NCI-H1048 (cell line): ENCODE measurements around the gene DHRS3.

Experiments used
- DNase-seq: peaks from one replicate; lab custom pipeline; 2025; lab: John Stamatoyannopoulos, UW

The DHRS3 gene

DNA sequence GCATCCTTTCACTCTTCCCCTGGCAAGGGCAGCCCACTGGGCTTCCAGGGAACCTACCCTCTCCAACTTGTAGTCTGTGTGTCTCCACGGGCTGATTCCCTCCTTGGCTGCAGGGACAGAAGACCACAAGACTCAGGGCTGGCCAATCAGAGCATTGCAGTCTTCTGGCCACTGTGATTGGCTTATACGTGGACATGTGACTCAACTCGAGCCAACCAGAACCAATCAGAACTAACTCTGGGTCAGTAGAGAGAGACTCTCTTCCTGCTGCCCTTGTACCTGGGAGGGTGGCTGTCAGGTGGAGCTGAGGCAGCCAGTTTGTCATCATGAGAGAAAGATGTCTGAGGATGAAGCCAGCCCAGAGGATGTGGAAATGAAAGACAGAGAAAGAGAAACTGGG is 64.0 kb downstream of the DHRS3 start:
- DNase-seq: no peak

DNA sequence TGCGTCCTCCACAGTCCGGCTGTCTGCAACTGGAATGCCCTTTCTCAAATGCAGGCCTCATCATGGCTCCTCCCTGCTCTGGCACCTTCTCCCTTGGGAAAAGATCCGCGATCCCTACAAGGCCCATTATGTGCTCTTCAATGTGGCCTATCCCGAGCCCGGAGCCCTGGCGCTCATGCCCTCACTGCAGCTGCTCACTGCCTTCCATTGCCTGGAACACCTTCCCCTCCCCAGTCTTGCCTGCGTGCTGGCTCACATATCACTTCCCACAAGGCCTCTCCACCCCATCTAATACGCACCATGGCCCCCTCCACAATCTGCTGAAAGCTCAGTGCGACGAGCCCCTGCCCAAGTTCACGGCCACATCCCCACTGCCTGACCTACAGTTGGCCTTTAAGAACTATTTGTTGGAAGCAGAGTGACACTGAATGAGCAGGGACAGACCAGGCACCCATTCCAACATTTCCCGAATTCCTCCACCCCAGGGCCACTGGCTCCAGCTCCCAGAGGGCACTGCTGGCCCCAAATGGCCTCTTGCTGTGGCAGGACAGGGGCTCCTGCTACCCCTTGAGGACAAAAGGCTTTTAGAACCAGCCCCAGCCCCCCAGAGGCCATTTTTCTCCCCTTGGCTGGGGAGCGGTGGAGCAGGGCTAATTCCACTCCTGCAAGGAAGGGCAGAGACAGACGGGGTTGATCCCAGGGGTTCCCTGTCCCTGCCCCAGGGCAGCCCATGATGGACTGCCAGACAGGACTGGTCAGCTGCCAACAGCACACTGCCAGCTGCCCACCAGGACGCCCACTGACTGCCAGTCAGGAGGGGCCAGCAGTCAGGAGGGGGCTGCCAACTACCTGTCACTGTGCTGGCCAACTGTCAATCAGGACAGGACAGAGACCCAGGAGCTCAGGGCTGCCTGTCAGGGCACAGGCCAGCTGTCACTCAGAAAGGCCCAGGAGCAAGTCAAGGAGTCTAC is 64.8 kb downstream of the DHRS3 start:
- no peak for DNase-seq

DNA sequence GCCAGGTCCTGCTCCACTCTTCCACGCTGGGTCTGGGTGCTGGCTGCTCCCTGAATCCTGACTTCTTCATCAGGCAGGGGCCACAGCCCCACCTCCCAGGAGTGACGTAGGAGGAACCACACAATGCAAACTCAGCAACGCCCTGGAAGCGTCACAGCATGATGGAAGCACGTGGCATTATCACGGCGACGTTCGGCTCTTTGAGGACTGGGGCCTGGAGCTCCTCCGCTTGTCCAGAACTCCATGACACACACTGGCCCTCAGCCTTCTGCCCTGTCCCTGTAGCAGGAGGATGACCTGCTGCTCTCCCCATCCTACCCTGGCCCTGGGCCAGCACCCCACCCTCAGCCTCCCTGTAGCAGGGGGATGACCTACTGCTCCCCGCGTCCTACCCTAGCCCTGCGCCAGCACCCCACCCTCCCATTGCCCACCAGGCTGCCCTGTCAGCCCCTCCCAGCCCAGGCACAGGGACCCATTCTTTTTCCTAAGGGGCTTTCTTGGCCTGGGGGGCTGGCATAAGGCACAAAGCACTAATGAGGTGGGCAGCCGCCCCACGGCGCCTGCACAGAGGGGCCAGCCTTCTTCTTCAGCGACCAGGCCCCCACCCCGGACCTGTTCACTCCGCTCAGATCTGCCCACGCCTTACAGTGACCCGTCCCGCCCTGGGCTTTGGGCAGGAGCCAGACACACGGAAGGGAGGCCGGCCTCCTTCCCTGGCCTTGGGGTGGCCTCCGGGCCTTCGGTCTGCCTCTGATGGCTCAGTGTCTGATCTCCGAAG is 65.7 kb downstream of the DHRS3 start:
- no peak for DNase-seq

DNA sequence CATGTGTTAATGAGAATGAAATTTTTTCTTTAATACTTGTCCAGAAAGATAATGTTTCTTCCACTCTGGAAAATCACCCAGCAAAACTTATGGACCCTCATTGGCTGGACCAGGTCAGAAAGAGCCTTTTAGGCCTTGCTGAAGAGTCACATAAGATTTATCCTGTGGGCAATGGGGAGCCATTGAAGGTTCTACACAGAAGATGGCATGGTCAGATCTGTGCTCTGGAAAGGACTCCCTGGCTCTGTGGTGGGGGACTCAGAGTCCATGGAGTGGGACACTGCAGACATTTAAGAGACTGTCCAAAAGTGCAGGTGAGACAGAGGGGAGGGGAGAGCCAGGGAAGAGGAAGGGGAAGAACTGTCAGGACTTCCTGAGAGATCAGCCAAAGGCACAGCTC is 66.4 kb downstream of the DHRS3 start:
- DNase-seq: no peak

DNA sequence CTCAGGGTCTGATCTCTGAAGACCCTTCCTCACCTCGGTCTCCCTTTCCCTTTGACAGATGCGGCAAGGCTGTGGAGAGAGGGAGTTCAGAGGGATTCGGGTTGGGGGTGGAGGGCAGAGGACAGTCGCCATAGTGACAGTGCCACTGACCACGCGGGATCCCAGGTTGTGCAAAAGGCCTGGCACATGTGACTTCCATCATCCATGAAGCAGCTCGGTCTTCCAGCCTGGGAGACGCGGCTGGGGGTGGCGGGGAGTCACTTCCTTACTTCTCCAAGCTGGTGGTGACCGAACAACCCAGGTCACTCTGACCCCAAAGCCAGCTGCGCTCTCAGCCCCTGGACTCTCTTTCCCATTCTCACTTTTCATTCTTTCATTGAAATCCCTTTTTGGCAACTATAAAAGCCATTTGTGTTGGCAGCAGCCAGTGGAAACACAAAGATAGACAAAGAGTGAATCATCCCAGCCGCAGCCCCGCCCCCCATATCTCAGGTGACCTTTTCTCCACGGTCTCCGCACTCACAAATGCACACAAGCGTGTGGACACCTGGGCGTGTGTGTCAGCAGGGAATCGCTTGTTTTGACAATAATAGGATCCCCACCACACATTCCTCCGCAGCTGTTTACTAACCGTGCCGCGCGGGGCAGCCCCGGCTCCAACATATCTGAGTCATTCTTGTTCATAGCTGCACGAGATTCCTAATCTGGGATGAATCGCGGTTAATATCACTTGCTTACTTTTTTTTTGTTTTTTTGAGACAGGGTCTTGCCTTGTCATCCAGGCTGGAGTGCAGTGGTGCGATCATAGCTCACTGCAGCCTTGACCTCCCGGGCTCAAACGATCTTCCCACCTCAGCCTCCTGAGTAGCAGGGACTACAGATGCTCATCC is 68.3 kb downstream of the DHRS3 start:
- DNase-seq: no peak

DNA sequence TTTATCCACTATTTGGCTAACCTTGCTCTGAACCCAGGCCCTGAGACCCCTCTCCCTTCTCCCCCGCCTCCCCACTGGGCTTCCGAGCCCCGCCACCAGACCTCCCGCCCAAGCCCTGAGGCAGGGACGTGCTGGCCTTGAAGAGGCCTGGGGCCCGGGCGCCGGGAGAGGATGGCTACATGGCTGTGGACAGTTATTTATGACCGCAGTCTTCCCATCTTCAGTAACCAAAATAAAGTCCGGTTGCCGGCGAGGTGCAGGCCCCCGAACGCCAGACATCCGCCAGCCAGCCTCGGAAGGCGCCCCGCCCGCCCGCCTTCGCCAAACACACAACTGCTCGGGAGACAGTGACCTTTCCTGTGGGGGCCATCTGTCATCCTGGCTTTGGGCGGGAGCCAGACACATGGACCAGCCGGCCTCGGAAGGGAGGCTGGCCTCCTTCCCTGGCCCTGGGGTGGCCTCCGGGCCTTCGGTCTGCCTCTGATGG is 69.0 kb downstream of the DHRS3 start:
- DNase-seq: no peak

DNA sequence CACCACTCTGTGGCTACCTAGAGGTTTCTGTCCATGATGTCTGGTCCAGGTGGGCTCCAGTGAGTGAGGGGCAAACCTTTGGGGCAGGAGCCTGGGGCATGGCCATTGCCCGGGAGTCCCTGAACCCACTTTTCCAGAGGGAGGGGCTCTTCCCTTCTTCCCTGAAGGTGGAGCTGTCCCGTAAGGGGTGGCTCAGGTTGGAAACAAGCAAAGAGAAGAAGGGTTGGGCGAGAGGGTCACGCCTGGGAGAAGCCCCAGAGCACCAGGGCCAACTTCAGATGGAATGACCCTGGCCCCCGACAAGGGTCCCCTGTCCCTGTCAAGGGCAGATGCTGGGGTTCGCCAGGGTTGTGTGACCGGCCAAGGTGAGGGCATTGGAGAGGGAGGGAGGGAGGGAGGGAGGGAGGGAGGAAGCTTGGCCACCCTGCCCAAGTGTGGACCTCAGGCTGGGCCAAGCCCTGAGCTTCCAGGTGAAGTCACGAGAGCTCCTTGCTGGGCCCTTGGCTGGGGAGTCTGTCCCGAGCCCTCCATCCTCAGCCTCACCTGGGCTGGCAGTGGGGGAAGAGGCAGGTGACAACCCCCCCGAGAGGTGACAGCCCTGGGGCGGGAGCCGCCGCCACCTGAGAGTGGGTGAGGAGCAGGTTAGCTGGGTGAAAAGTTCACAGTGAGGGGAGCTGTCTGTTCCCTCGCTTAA is 69.6 kb downstream of the DHRS3 start:
- DNase-seq: no peak

DNA sequence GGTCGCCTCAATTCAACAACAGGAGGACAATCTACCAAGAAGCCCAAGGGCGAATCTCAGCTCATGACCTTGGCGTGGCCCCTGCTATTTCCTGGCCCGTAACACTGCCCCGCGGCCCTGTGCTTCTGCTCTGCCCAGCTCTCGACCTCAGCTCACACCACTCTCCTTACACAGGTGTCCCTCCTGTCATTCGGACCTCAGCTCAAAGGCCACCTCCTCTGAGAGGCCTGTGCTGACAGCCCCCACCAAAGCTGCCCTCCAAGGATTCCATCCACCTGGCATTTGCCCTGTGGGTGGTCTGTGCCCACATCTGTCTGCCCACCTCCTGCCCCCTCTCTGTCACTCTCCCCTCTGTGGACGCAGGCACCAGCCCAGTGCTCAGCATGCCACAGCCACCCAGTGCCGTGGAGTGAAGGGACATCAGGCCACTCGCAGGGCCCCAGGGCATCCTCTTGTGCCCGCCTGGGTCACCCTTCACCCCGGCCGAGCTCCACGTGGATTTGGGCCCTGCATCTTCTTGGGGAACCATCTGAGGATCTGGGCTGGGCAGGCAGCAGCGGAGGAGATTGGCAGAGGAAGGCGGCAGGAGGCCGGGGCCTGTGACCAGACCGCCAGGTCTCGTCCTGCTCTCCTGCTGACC is 70.3 kb downstream of the DHRS3 start:
- DNase-seq: no peak

DNA sequence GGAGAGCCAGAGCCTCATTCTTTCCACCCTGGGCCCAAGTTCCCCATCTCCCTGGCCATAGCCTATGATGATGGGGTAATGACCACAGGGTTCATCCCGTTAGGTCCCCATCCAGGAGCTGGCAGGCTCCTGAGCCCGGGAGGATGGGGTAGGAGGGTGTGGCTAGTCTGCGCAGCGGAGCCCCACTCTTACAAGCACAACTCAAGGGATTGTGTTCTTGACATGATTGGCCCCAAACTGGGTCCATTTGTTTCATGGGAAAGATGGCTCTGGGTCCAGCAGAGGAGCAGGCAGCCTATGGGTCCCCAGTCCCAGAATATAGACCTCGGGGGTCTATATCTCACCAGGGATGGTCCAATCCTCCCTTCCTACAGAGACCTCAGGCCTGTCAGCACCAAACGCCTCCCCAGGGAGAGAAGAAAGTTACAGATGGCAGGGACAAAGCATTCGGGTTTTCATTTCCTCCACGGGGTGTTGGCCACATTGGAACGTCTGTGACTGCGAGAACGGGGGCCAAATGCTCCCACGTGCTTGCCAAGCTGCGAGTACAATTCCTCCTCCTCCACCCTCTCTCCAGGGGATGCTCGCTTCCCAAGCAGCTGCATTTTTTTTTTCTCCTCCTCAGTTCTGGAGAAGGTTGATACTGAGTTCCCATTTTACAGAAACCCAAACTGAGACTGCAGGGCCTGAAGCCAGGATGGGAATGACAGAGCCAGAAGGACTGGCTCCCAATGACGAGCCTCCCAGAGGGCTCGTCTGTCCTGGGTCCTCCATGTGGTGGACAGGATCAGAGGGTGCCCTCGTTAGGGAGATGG is 71.0 kb downstream of the DHRS3 start:
- no peak for DNase-seq

DNA sequence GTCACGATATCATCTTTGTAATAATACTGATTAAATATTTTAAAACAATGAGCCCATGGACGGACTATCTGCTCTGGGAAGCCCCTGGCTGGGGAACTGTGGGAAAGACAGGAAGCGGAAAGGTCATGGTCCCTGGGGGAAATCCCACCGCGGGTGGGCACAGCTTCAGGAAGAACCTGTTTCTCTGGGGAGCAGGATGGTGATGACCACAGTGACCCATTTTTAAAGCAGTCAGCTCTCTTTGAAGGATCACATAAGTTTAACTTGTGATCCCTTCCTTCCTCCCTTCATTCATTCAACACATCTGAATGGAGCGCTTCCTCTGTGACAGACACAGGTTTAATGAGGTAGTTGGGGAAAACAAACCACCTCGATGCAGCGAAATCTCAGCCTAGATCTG is 73.0 kb downstream of the DHRS3 start:
- DNase-seq: no peak

DNA sequence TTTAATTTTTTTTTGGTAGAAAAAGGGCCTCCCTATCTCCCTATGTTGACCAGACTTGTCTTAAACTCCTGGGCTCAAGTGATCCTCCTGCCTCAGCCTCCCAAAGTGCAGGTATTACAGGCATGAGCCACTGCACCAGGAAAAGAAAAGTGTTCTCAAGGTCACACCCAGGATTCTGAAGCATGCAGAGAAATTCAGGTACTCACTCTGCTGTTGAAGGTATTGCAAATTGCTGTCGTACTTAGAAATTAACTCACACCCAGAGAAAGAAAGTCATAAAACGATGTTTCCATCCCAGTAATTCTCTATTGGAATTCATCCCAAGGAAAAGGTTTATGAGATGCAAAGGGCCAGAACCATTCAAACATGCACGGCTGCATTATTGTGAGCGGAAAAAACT is 73.7 kb downstream of the DHRS3 start:
- DNase-seq: no peak

DNA sequence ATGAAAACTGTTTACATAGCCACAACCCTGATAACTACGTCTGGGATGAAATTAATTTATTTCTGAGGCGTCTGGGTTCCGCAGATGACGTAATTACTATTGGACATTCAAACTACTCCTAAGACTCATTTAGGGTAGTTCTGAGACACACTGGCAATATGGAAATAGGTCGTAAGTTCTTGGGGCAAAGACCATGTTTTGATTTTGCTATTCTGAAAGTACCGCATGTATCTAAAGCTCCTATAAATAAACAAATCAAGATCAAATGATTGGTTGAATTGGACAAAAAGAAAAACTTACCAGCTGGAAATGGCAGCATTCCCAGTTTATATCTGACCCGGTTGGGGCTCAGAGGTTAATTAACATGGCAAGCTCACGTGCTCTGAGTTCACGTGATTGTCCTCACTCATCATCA is 74.3 kb downstream of the DHRS3 start:
- DNase-seq: no peak

DNA sequence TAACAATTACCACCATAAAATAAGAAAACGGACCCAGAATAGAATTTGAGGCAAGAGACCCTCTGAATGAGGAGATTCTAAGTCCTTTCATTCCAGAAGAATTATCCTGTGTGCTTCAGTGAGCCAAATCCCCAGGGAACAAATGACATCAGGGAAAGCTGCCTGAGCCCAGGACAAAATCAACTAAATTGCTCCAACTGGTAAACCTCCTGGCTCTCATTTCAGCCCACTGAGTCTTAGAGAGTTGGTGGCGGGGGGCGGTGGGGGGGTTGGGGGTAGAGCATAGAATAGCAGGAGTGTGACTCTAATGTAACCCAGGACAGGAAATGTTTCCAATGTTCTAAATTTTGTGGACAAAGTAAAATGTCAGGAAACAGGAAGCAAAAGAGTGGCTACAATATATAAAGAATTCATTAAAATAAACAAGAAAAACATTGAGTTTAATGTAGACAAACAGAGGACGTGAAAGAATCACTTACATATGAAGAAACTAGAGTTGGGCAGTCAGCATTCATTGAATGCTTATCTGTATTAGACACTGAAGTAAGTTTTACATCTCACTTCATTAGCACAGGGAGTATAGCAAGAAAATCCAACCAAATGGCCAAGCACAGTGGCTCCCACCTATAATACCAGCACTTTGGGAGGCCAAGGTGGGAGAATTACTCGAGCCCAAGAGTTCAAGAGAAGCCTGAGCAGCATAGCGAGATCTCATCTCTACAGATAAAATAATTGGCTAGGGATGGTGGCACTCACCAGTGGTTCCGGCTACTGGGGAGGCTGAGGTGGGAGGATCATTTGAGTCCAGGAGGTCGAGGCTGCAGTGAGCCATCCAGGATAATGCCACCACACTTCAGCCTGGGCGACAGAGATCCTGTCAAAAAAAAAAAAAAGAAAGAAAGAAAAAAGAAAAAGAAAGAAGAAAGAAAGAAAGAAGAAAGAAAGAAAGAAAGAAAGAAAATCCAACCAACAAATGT is 75.1 kb downstream of the DHRS3 start:
- DNase-seq: no peak

DNA sequence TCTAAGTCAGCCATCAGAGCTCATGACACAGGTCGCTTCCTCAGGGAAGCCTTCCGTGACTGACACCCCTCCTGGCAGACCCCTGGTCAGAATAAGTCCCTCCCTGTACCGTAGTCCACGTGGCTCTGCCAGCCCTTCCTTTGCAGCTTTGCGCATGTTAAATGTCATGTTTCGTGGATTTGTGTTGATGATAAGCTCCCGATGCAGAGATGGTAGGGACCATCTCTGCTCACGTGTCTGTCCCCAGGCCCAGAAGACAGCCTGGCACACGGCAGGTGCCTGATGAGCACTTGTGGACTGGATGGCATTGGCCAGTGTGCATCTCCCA is 75.9 kb downstream of the DHRS3 start:
- DNase-seq: no peak

DNA sequence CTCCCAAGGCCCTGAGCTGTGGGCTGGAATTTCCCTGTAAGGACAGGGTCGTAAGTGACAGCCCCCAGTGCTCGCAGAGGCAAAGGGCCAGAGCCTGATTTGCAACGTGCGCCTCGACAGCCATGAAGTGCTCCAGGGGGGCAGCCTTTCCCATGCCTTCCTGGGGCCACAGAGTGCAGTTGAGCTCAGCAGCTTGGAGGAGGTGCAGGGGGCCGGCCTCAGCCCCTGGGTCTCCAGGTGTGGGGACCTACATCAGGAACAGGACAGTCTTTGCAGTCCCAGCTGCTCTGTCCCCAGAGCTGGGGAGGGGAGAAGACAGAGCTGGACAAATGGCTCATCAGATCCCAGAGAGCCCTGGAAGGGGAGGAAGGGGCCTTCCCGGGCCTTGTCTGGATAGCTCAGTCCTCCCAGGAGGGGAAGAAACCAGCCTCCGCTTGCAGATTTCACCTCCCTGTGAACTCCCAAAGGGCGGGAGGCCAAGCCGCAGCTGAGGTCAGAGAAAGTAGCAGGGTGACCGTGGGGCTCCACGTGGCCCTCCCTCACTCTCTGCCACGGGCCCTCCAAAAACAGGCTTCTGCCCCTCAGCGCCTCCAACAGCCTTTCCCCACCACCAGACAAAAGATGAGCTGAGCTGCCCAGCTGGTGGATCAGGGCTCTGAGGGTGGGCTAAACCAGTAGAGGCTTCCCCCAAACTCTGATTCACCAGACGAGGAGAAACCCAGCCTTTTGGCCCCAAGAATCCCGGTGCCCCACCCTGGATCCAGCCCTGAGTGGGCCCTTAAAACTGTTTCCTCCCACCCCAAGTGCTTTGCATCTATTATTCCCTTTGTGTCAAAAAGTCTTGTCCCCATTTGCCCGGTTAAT is 76.5 kb downstream of the DHRS3 start:
- DNase-seq: no peak

DNA sequence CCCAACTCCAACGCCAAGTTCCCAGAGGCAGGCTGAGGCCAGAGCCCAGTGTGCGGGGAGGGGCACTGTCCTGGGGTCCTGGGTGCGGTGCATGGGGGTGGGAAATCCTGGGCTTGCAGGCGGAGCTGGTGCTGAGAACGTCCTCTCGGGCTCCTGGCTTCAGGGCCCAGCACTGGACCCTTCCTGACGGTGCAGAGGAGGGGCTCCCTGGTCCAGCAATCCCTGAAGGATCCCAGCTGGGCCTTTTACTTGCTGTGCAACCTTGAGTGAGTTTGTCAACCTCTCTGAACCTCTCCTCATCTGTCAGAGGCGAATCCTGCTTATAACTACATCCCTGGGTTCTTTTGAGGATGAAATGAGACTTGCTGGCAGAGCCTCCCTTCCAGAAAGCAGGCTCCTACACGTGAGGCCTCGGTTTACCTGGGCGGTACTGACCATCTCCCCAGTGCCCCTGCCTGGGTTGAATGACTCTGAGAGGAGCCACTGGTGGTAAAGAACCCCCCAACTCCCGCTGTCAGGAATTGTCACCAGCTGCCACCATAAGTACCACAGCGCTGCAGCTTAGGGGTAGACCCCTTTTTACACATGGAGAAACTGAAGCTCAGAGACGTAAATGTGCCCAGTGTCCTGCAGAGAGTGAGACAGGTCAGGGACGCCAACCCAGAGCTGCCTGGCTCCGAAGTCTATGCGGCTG is 77.3 kb downstream of the DHRS3 start:
- no peak for DNase-seq
